Spleen (tissue), 11 donors: ENCODE data around the gene PRKACB. TPM values are rescaled to one million over a fixed set of nuclear protein-coding genes. Genes with fewer than 3 reads are reported as not detected.

Source experiments
- DNase-seq: peaks from one replicate; pipeline ENCODE4 v3.0.0-alpha.2; 2020
- H3K27ac ChIP-seq, 8 donors: fragments of 200-600 bp; sonication (generic) in 7 of 8; 1 replicate in 4 of 8; 2 replicates in 4 of 8; pipeline versions ENCODE4 v1.5.0 to v1.8.0; 2016 to 2021; ENCODE audit warnings: inconsistent platforms in 4 of 8, mild to moderate bottlenecking in 4 of 8, moderate library complexity in 1 of 8
- H3K27me3 ChIP-seq, 7 donors: fragments of 200-600 bp; sonication (generic) in 6 of 7; replicated peaks in 1 of 7; 1 replicate in 4 of 7; 2 replicates in 3 of 7; pipeline versions ENCODE4 v1.5.0 to v1.8.0; 2016 to 2021; ENCODE audit warnings: inconsistent platforms in 3 of 7, mild to moderate bottlenecking in 1 of 7
- H3K36me3 ChIP-seq, 6 donors: fragments of 200-600 bp; sonication (generic) in 5 of 6; 1 replicate in 4 of 6; 2 replicates in 2 of 6; pipeline versions ENCODE4 v1.5.0 to v1.8.0; 2016 to 2021; ENCODE audit warnings: inconsistent platforms in 2 of 6
- H3K4me1 ChIP-seq, 6 donors: fragments of 200-600 bp; sonication (generic) in 5 of 6; 1 replicate in 3 of 6; 2 replicates in 3 of 6; pipeline versions ENCODE4 v1.5.0 to v1.8.0; 2016 to 2021; ENCODE audit warnings: inconsistent platforms in 3 of 6
- H3K4me3 ChIP-seq, 8 donors: fragments of 200-600 bp; sonication (generic) in 7 of 8; 1 replicate in 4 of 8; 2 replicates in 4 of 8; pipeline versions ENCODE4 v1.5.0 to v1.8.0; 2016 to 2021; ENCODE audit warnings: inconsistent platforms in 4 of 8, mild to moderate bottlenecking in 4 of 8, moderate library complexity in 2 of 8
- H3K9me3 ChIP-seq, 8 donors: fragments of 200-600 bp; sonication (generic) in 7 of 8; 1 replicate in 4 of 8; 2 replicates in 4 of 8; pipeline versions ENCODE4 v1.5.0 to v1.8.0; 2016 to 2021; ENCODE audit warnings: inconsistent platforms in 4 of 8
- POLR2A ChIP-seq, 3 donors: fragments of 450-650 bp; IDR thresholded peaks; one replicate each; pipeline ENCODE4 v1.5.1; 2017; ENCODE audit warnings: antibody characterized with exemption in 3 of 3, mild to moderate bottlenecking in 1 of 3
- POLR2AphosphoS5 ChIP-seq, 3 donors: sonication (generic); formaldehyde crosslinking; IDR thresholded peaks; one replicate each; pipeline ENCODE4 v1.5.1; 2017; ENCODE audit warnings: antibody characterized with exemption in 3 of 3
- WGBS, 5 donors: extraction: QIAGEN DNeasy Blood & Tissue Kit in 3 of 5; methylation state at CpG; one replicate each; pipeline versions ENCODE4 v1.1.5 to v1.1.7; 2013 to 2018; 5-methylcytosine and 5-hydroxymethylcytosine counted together
- intact Hi-C: fragments of 100-400 bp; cut with DNase I; formaldehyde crosslinking; loops from one replicate; pipeline ENCODE4 v1.15.0; 2023; ENCODE audit warnings: low total_unique reads
- polyA plus RNA-seq, 3 donors: library from polyadenylated mRNA; stranded (reverse); fragments of 200-250 nt; gene quantifications; one replicate each; pipeline ENCODE4 v1.2.1, GENCODE V29; 2013
- total RNA-seq, 7 donors: library from RNA; depleted of rRNA in 3 of 7; stranded (reverse); fragments of >200 nt in 3 of 7; fragmentation: NEBNext Ultra II Directional in 4 of 7; extraction: Animal tissue kit (Norgen Biotek cat#: 25700) in 4 of 7; gene quantifications; one replicate each; pipeline versions ENCODE4 v1.1.0 to v1.2.1, GENCODE V29; 2016 to 2021
- TF ChIP-seq, protein P1 (sequence below), 11 experiments: fragments of 200-600 bp in 7 of 11; fragments of 450-650 bp in 4 of 11; sonication (generic) in 4 of 11; IDR thresholded peaks in 8 of 11; conservative IDR thresholded peaks in 3 of 11; 1 replicate in 7 of 11; 2 replicates in 4 of 11; pipeline versions ENCODE4 v1.4.0 to v1.8.0; 2016 to 2021; ENCODE audit warnings: antibody characterized with exemption in 11 of 11, inconsistent platforms in 4 of 11, mild to moderate bottlenecking in 1 of 11
- donor health status: healthy with polysubstance abuse.
- donor health status: DM: no; HTN: no; CAD: no; lungs with moderate emphysema.
- donor health status: DM: no; HTN: no; CAD: no.
- donor health status: Bipolar disorder and iron deficiency.
- donor health status: healthy.
- donor health status: DM: no; HTN: no; CAD: no.
- donor health status: DM: yes; HTN: yes; CAD: no.

PRKACB gene
- total and polyA plus RNA-seq, 10 donors = 21.0 to 93.0 (median 61.1) TPM

DNA sequence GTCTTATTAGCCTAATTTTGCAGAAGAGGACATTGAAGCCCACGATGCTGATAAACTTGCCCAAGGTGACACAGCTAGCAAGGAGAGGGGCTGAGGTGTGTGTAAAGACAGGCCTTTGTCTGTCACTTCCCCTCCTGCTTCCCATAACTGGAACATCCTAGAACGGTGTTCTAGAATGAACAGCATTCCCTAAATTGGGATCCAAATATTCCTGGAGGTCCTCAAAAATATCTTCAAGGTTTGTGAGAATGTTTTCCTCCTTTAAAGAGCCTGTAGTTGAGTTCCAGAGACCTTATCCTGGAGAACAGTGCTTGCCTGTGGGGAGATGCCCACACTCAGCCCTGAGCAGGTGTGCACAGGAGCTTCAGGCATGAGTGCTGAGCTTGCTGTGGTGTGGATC lies 115.9 kb downstream of the PRKACB start:
- H3K4me1 ChIP-seq = no peaks in the 10 kb centered on the region
- H3K36me3 ChIP-seq = no peaks in the 10 kb centered on the region
- no peak overlapping the region for H3K27ac ChIP-seq
- WGBS, 5 donors = 80 to 94% (median 88%) methylated on average over 2 of the region's 2 CpGs
- H3K9me3 ChIP-seq = no peaks in the 10 kb centered on the region
- H3K4me3 ChIP-seq = no peak overlapping the region
- no peak for DNase-seq
- TF ChIP-seq POLR2A (IDR thresholded peaks at IDR 0.05) = no peak
- TF ChIP-seq, protein P1, sequence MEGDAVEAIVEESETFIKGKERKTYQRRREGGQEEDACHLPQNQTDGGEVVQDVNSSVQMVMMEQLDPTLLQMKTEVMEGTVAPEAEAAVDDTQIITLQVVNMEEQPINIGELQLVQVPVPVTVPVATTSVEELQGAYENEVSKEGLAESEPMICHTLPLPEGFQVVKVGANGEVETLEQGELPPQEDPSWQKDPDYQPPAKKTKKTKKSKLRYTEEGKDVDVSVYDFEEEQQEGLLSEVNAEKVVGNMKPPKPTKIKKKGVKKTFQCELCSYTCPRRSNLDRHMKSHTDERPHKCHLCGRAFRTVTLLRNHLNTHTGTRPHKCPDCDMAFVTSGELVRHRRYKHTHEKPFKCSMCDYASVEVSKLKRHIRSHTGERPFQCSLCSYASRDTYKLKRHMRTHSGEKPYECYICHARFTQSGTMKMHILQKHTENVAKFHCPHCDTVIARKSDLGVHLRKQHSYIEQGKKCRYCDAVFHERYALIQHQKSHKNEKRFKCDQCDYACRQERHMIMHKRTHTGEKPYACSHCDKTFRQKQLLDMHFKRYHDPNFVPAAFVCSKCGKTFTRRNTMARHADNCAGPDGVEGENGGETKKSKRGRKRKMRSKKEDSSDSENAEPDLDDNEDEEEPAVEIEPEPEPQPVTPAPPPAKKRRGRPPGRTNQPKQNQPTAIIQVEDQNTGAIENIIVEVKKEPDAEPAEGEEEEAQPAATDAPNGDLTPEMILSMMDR (IDR thresholded peaks at IDR 0.05 in 8 of 11, conservative IDR thresholded peaks at IDR 0.05 in 3 of 11) = no peak
- TF ChIP-seq POLR2AphosphoS5 (IDR thresholded peaks at IDR 0.05) = no peak
- intact Hi-C loops = no loop called here
- H3K27me3 ChIP-seq = no peaks in the 10 kb centered on the region

DNA sequence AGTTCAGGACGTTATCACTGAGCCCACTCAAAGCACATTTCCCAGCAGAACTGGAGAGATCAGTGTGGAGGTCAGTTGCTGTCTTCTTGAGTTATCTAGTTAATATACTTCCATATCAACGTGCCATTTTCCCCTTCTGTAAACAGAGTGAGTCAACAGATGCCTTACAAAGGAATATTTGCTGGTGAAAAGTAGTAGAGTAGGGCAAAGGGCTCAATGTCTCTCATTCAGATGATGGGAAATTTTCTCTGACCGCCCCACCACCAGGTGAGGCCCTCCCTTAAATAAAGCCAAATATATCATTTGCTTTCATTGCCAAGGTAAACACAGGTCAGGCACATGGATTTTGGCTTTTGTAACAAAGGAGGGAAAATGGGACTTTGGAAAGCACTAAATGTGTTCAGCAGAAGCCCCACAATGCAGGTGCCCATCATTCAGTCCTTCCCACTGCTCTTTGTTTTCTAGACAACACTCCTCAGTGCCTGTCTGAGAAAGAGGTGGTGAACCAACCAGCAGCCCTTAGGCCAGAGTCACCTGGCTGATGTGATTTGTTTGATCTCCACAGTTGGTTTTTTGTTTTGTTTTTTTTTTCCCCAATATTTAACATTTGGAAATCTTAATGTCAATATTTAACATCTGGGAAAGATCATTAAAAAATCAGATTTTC lies 116.9 kb downstream of the PRKACB start:
- H3K36me3 ChIP-seq = no peaks in the 10 kb centered on the region
- H3K4me3 ChIP-seq = no peak overlapping the region
- no peaks in the 10 kb centered on the region for H3K4me1 ChIP-seq
- TF ChIP-seq, protein P1 (IDR thresholded peaks at IDR 0.05 in 8 of 11, conservative IDR thresholded peaks at IDR 0.05 in 3 of 11) = no peak
- TF ChIP-seq POLR2AphosphoS5 (IDR thresholded peaks at IDR 0.05) (no peak), POLR2A (IDR thresholded peaks at IDR 0.05) (no peak)
- intact Hi-C loops = no loop called here
- no peak for DNase-seq
- WGBS, 5 donors = 63 to 86% (median 76%) methylated on average over 3 of the region's 3 CpGs
- H3K27me3 ChIP-seq = no peaks in the 10 kb centered on the region
- H3K9me3 ChIP-seq = no peaks in the 10 kb centered on the region
- H3K27ac ChIP-seq = no peak overlapping the region

DNA sequence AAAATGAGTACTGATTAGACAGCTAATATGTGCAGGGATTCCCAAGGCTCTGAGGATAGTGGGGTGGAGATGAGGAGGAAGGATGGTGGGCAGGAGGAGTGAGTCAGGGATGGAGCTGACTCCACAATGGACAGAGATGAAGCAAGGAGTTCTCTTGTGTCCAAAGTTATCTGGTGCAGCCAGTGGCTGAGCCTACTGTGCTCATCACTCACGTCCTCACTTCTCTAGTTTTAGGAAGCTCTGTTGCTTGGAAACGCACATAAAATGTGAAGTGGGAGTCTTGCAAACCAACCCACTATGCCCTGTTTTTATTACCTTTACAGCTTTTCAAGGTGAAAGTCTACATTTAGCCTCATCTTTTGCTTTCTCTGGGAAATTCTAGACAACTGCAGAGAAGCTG lies 120.9 kb downstream of the PRKACB start:
- 75 to 88% (median 78%) methylated on average over 2 of the region's 2 CpGs for WGBS, 5 donors
- TF ChIP-seq, protein P1 (IDR thresholded peaks at IDR 0.05 in 8 of 11, conservative IDR thresholded peaks at IDR 0.05 in 3 of 11) = no peak
- TF ChIP-seq POLR2A (IDR thresholded peaks at IDR 0.05) (no peak), POLR2AphosphoS5 (IDR thresholded peaks at IDR 0.05) (no peak)

DNA sequence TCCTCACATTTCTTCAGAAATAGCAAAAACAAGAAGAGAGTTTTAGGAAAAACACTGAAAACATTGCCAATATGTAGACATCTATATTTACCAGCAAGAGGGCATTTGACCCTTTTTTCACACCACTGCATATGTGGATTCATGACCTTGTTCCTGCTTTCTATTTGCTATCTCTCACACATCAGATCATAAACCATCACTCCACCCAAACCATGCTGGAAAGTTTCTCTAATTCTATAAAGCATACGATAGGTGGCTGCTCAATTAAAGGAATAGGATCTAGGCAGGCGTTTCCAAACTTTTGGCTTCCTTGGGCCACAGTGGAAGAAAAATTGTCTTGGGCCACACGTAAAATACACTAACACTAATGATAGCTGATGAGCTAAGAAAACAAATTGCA lies 121.8 kb downstream of the PRKACB start:
- Histone ChIP-seq H3K4me1 (peaks cover 0 to under 1% (median 0%) of the 10 kb centered on the region in 6 donors), H3K4me3 (no peak overlapping the region), H3K9me3 (no peaks in the 10 kb centered on the region), H3K27me3 (no peaks in the 10 kb centered on the region), H3K27ac (no peak overlapping the region), H3K36me3 (no peaks in the 10 kb centered on the region)
- TF ChIP-seq POLR2AphosphoS5 (IDR thresholded peaks at IDR 0.05) = no peak
- TF ChIP-seq POLR2A (IDR thresholded peaks at IDR 0.05) = no peak
- TF ChIP-seq, protein P1 (IDR thresholded peaks at IDR 0.05 in 8 of 11, conservative IDR thresholded peaks at IDR 0.05 in 3 of 11) = no peak
- DNase-seq = no peak
- intact Hi-C loops = no loop called here
- 90 to 94% (median 93%) methylated on average over 3 of the region's 3 CpGs for WGBS, 5 donors

More for the DNA sequence above, 120.9 kb downstream of the PRKACB start:
- Histone ChIP-seq H3K4me1 (no peaks in the 10 kb centered on the region), H3K4me3 (no peak overlapping the region), H3K36me3 (no peaks in the 10 kb centered on the region), H3K27ac (no peak overlapping the region), H3K9me3 (no peaks in the 10 kb centered on the region), H3K27me3 (no peaks in the 10 kb centered on the region)
- DNase-seq = no peak
- intact Hi-C loops = no loop called here
